RKO (cell line): ENCODE measurements around the gene NKAIN4.

Source experiments
- DNase-seq: peaks from one replicate; pipeline ENCODE4 v3.0.0-alpha.2; 2016; ENCODE audit warnings: low spot score

Gene NKAIN4

GRCh38 chr20:63274381-63275228, 20.3 kb upstream of the NKAIN4 start:
- no peak for DNase-seq

GRCh38 chr20:63273635-63274380, 19.5 kb upstream of the NKAIN4 start:
- peak; percentile 90 for DNase-seq

GRCh38 chr20:63273059-63273579, 18.9 kb upstream of the NKAIN4 start:
- no peak for DNase-seq

GRCh38 chr20:63272105-63273058, 18.1 kb upstream of the NKAIN4 start, which contains the start of gene ARFGAP1:
Gene ARFGAP1 (plus strand): TSS chr20:63272813. CDS start chr20:63275581, 2,768 bp downstream.
- peak; percentile 91 for DNase-seq

- DNase-seq = no peak
These were observed 16.5 kb upstream of the NKAIN4 start for GRCh38 chr20:63270606-63271325.

GRCh38 chr20:63269724-63270123, 15.5 kb upstream of the NKAIN4 start:
- DNase-seq = no peak

GRCh38 chr20:63268671-63269439, 14.6 kb upstream of the NKAIN4 start:
- no peak for DNase-seq

GRCh38 chr20:63268256-63268655, 14.0 kb upstream of the NKAIN4 start:
- DNase-seq = no peak

- DNase-seq = no peak
These were observed 13.4 kb upstream of the NKAIN4 start for GRCh38 chr20:63267691-63268090.

- DNase-seq = no peak
These were observed 11.7 kb upstream of the NKAIN4 start for GRCh38 chr20:63265891-63266515.

GRCh38 chr20:63264519-63264918, 10.3 kb upstream of the NKAIN4 start:
- DNase-seq = no peak

- no peak for DNase-seq
These were observed 9.7 kb upstream of the NKAIN4 start for GRCh38 chr20:63264000-63264399.

GRCh38 chr20:63262836-63263235, 8.6 kb upstream of the NKAIN4 start:
- no peak for DNase-seq

GRCh38 chr20:63261795-63262528, 7.7 kb upstream of the NKAIN4 start:
- DNase-seq = no peak

GRCh38 chr20:63261060-63261794, 7.0 kb upstream of the NKAIN4 start:
- no peak for DNase-seq

- no peak for DNase-seq
These were observed 6.3 kb upstream of the NKAIN4 start for GRCh38 chr20:63260521-63260920.

GRCh38 chr20:63259734-63260460, 5.6 kb upstream of the NKAIN4 start:
- no peak for DNase-seq

GRCh38 chr20:63258781-63259180, 4.5 kb upstream of the NKAIN4 start:
- no peak for DNase-seq
